Upper lobe of left lung (tissue), 6 donors: ENCODE results near the gene BLOC1S5. TPM values are rescaled to one million over a fixed set of nuclear protein-coding genes. Genes with fewer than 3 reads are reported as not detected.

ENCODE experiments used
- ATAC-seq, 2 donors: fragments of 200-7000 bp; cut with Tn5 transposase; one replicate each; pipeline ENCODE4 v1.9.1; 2022; ENCODE audit warnings: mild to moderate bottlenecking in 2 of 2, moderate library complexity in 2 of 2; ENCODE audit not compliant: low FRiP score in 2 of 2
- DNase-seq, 2 donors: peaks; one replicate each; pipeline ENCODE4 v3.0.0-alpha.2; 2019 to 2020
- H3K27ac ChIP-seq, 4 donors: fragments of 200-600 bp; sonication (generic); one replicate each; pipeline ENCODE4 v1.5.1; 2016 to 2019
- H3K27me3 ChIP-seq, 4 donors: fragments of 200-600 bp; sonication (generic); one replicate each; pipeline ENCODE4 v1.5.1; 2017 to 2019
- H3K36me3 ChIP-seq, 4 donors: fragments of 200-600 bp; sonication (generic); one replicate each; pipeline ENCODE4 v1.5.1; 2016 to 2019
- H3K4me1 ChIP-seq, 4 donors: fragments of 200-600 bp; sonication (generic); one replicate each; pipeline ENCODE4 v1.5.1; 2018 to 2019
- H3K4me3 ChIP-seq, 4 donors: fragments of 200-600 bp; sonication (generic); one replicate each; pipeline ENCODE4 v1.5.1; 2017 to 2019; ENCODE audit warnings: mild to moderate bottlenecking in 2 of 4, moderate library complexity in 1 of 4
- H3K9me3 ChIP-seq, 4 donors: fragments of 200-600 bp; sonication (generic); one replicate each; pipeline ENCODE4 v1.5.1; 2018 to 2019
- EP300 ChIP-seq, 4 donors: sonication (generic); formaldehyde crosslinking; IDR thresholded peaks; one replicate each; pipeline ENCODE4 v1.5.1; 2017; ENCODE audit warnings: antibody characterized with exemption in 4 of 4, control low read depth in 2 of 4
- POLR2A ChIP-seq, 4 donors: fragments of 450-650 bp; IDR thresholded peaks; one replicate each; pipeline ENCODE4 v1.5.1; 2016 to 2017; ENCODE audit warnings: antibody characterized with exemption in 4 of 4, mild to moderate bottlenecking in 2 of 4
- POLR2AphosphoS5 ChIP-seq, 2 donors: sonication (generic); formaldehyde crosslinking; IDR thresholded peaks; one replicate each; pipeline ENCODE4 v1.5.1; 2017; ENCODE audit warnings: antibody characterized with exemption in 2 of 2
- WGBS, 2 donors: methylation state at CpG; one replicate each; pipeline ENCODE4 v1.1.5; 2017 to 2018; 5-methylcytosine and 5-hydroxymethylcytosine counted together
- total RNA-seq, 6 donors: library from RNA; depleted of rRNA in 4 of 6; stranded (reverse); fragments of >200 nt in 4 of 6; gene quantifications; one replicate each; pipeline versions ENCODE4 v1.1.0 to v1.2.1, GENCODE V29; 2016 to 2021
- TF ChIP-seq, protein P1 (sequence below), 6 experiments: fragments of 450-650 bp in 4 of 6; fragments of 200-600 bp in 2 of 6; sonication (generic) in 2 of 6; IDR thresholded peaks; one replicate each; pipeline ENCODE4 v1.5.1; 2016 to 2019; ENCODE audit warnings: antibody characterized with exemption in 6 of 6
- donor health status: DM: no; HTN: no; CAD: no; lungs with moderate emphysema.
- donor health status: DM: no; HTN: yes; CAD: no; lungs with severe emphysema.

BLOC1S5 gene
- total RNA-seq, 6 donors from 2014 or later = 10.0 to 15.0 (median 11.9) TPM

DNA sequence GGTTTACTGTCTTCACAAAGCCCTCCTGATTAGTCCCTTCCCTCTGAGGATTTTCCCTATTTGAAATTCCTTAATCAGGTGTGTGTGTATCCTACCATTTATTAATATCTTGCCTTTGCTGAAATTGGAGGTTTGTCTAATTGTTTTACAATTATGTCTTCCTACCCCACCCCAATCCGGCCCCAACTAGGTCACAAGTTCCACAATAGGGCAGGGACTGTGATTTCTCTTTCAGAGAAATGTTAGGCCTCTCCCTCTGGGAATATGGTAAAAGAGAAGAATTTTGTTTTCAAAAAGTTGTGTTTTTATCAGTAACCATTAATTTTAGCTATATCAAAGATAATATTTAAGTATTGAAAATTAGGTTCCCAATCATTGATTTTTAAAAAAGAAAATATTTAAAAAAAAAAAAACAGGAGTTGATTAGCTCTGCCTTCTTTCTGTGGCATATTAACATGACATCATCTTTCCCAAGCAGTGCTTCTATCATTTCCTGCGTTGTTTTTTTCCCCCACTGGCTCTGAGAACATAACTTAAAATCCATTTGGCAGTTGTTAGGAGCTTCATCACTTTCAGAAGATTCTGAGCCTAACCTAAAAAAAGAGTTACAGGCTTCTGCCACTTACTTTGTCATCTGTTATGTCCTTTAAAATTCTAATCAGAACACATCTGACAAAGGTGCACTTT is 36.1 kb downstream of the BLOC1S5 start:
- DNase-seq = no peak
- H3K27me3 ChIP-seq = no peaks in the 10 kb centered on the region
- H3K4me3 ChIP-seq = no peak overlapping the region
- ATAC-seq = peak in 1 of 2 donors; percentile 53
- H3K4me1 ChIP-seq = peaks cover 0 to 14% (median 6%) of the 10 kb centered on the region in 4 donors
- WGBS, 2 donors = 43 to 69% methylated on average over 2 of the region's 2 CpGs
- TF ChIP-seq POLR2AphosphoS5 (IDR thresholded peaks at IDR 0.05) = no peak
- TF ChIP-seq EP300 (IDR thresholded peaks at IDR 0.05) = no peak
- TF ChIP-seq, protein P1, sequence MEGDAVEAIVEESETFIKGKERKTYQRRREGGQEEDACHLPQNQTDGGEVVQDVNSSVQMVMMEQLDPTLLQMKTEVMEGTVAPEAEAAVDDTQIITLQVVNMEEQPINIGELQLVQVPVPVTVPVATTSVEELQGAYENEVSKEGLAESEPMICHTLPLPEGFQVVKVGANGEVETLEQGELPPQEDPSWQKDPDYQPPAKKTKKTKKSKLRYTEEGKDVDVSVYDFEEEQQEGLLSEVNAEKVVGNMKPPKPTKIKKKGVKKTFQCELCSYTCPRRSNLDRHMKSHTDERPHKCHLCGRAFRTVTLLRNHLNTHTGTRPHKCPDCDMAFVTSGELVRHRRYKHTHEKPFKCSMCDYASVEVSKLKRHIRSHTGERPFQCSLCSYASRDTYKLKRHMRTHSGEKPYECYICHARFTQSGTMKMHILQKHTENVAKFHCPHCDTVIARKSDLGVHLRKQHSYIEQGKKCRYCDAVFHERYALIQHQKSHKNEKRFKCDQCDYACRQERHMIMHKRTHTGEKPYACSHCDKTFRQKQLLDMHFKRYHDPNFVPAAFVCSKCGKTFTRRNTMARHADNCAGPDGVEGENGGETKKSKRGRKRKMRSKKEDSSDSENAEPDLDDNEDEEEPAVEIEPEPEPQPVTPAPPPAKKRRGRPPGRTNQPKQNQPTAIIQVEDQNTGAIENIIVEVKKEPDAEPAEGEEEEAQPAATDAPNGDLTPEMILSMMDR (IDR thresholded peaks at IDR 0.05) = no peak
- TF ChIP-seq POLR2A (IDR thresholded peaks at IDR 0.05) = no peak
- no peaks in the 10 kb centered on the region for H3K9me3 ChIP-seq
- H3K27ac ChIP-seq = no peak overlapping the region
- peaks cover 0 to 6% (median 0%) of the 10 kb centered on the region in 4 donors for H3K36me3 ChIP-seq

DNA sequence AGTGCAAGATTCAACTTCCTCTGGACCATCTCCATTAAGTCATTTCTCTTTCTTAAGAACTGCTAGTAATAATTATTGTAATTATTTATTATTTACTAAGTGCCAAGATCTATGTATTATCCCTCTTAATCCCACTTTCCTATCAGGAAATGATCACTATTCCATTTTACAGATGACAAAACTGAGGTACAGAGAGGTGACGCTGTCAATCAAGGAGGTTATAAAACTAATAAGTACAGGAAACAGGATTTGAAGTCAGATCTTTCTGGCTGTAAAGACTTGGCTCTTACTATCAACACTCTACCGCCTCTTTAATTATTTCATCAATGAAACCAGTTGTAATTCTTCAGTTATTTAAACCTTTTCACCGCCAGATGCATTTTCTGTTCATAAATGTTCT is 37.4 kb downstream of the BLOC1S5 start:
- DNase-seq (no peak), ATAC-seq (no peak)
- WGBS, 2 donors = 94 to 97% methylated on average over 3 of the region's 3 CpGs
- Histone ChIP-seq H3K36me3 (peaks cover 0 to 6% (median 0%) of the 10 kb centered on the region in 4 donors), H3K4me1 (peaks cover 0 to 14% (median 6%) of the 10 kb centered on the region in 4 donors), H3K9me3 (no peaks in the 10 kb centered on the region), H3K27me3 (no peaks in the 10 kb centered on the region), H3K4me3 (no peak overlapping the region), H3K27ac (no peak overlapping the region)
- TF ChIP-seq POLR2A (IDR thresholded peaks at IDR 0.05) (no peak), EP300 (IDR thresholded peaks at IDR 0.05) (no peak), POLR2AphosphoS5 (IDR thresholded peaks at IDR 0.05) (no peak)
- TF ChIP-seq, protein P1 (IDR thresholded peaks at IDR 0.05) = no peak

DNA sequence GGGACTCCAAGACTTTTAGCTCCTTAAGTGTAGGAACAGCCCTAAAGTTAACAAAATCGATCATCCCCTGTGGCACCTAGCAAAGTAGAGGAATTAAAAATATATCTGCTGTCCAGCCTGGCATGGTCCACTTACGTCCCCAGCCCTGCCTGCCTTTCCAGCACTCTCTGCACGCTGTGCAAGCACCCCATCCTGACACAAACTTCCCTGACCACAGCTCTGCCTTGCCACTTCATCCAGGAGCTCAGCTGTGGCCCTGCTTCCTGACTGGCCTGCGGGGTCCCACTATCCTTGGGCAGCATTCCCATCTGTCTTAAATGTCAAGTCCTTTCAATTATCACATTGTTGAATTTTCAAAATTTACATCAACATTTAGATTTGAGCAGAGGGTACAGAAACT is 39.0 kb downstream of the BLOC1S5 start:
- Histone ChIP-seq H3K4me3 (no peak overlapping the region), H3K36me3 (peaks cover 0 to 6% (median 0%) of the 10 kb centered on the region in 4 donors), H3K27ac (no peak overlapping the region), H3K27me3 (no peaks in the 10 kb centered on the region), H3K4me1 (peaks cover 0 to 14% (median 6%) of the 10 kb centered on the region in 4 donors), H3K9me3 (no peaks in the 10 kb centered on the region)
- ATAC-seq (no peak), DNase-seq (no peak)
- TF ChIP-seq EP300 (IDR thresholded peaks at IDR 0.05) = no peak
- no peak for TF ChIP-seq POLR2AphosphoS5 (IDR thresholded peaks at IDR 0.05)
- TF ChIP-seq, protein P1 (IDR thresholded peaks at IDR 0.05) = no peak
- TF ChIP-seq POLR2A (IDR thresholded peaks at IDR 0.05) = no peak
- 90 to 95% methylated on average over 4 of the region's 4 CpGs for WGBS, 2 donors

DNA sequence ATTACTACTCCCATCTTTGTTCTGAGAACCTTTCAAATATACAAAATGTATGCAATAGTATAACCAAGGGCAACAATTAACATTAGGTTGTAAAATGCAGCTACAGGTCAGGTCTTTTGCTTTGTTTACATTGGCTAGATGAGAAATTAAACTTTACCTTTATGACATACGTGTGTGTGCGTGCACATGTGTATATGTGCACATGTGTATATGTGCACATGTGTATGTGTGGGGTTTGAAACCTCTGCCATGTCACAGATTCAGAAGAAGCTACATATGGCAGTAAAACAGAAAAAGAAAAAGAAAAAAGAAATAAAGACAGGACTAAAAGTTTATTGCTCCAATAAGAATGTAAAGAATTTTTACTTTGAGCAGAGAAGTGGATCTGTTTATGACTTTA is 40.6 kb downstream of the BLOC1S5 start:
- Histone ChIP-seq H3K27me3 (no peaks in the 10 kb centered on the region), H3K36me3 (peaks cover 0 to 6% (median 0%) of the 10 kb centered on the region in 4 donors), H3K4me1 (peaks cover 0 to 5% (median 2%) of the 10 kb centered on the region in 4 donors), H3K4me3 (no peak overlapping the region), H3K27ac (no peak overlapping the region), H3K9me3 (no peaks in the 10 kb centered on the region)
- TF ChIP-seq POLR2A (IDR thresholded peaks at IDR 0.05) (no peak), EP300 (IDR thresholded peaks at IDR 0.05) (no peak), POLR2AphosphoS5 (IDR thresholded peaks at IDR 0.05) (no peak)
- TF ChIP-seq, protein P1 (IDR thresholded peaks at IDR 0.05) = no peak
- no peak for ATAC-seq
- DNase-seq = no peak
- 91 to 98% methylated on average over 2 of the region's 2 CpGs for WGBS, 2 donors

DNA sequence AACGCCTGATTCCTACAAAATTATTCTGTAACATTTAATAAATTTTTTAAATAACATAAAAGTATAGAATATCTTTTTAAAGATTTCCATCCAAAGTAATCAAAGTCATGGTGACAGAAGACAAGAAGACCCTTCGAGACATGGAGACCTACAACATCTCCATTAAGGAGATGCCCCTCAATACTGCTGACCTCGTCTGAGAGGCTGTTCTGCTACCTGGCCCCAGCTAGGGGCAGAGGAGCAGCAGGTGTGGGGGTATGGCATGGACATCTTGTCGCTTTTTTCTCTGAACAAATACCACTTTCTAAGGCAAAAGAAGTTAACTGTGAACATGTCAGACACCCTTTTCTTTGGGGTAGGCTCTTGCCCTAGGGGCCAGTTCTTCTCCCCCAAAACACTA is 44.1 kb downstream of the BLOC1S5 start:
- Histone ChIP-seq H3K27ac (no peak overlapping the region), H3K36me3 (peaks cover 0 to 3% (median 0%) of the 10 kb centered on the region in 4 donors), H3K4me3 (no peak overlapping the region), H3K4me1 (no peaks in the 10 kb centered on the region), H3K27me3 (no peaks in the 10 kb centered on the region), H3K9me3 (no peaks in the 10 kb centered on the region)
- 92 to 94% methylated on average over 4 of the region's 4 CpGs for WGBS, 2 donors
- no peak for TF ChIP-seq EP300 (IDR thresholded peaks at IDR 0.05)
- TF ChIP-seq POLR2AphosphoS5 (IDR thresholded peaks at IDR 0.05) = no peak
- TF ChIP-seq, protein P1 (IDR thresholded peaks at IDR 0.05) = no peak
- no peak for TF ChIP-seq POLR2A (IDR thresholded peaks at IDR 0.05)
- ATAC-seq (no peak), DNase-seq (no peak)
